Effector CD8-positive, alpha-beta T cell (primary cell): Measurements from ENCODE around the gene GPN1.
"Not testable (repeated sequence)": the region's sequence is repeated elsewhere in the genome, so short reads cannot be mapped to it uniquely, and the experiment has no call there.

Experiments
- DNase-seq: peaks from one replicate; lab custom pipeline; 2025; lab: John Stamatoyannopoulos, UW

Gene GPN1

GRCh38 chr2:27672723-27673486, 44.1 kb downstream of the GPN1 start:
- no peak for DNase-seq

GRCh38 chr2:27680571-27680970, 51.7 kb downstream of the GPN1 start:
- DNase-seq = no peak

GRCh38 chr2:27681841-27682240, 53.0 kb downstream of the GPN1 start:
- DNase-seq = no peak

- not testable (repeated sequence) for DNase-seq
Measured at GRCh38 chr2:27682334-27682771, 53.5 kb downstream of the GPN1 start.

GRCh38 chr2:27683390-27684071, 54.7 kb downstream of the GPN1 start:
- peak; percentile 77 for DNase-seq

GRCh38 chr2:27685006-27685405, 56.2 kb downstream of the GPN1 start:
- not testable (repeated sequence) for DNase-seq

- no peak for DNase-seq
Measured at GRCh38 chr2:27685577-27685976, 56.7 kb downstream of the GPN1 start.

- DNase-seq = no peak
Measured at GRCh38 chr2:27687232-27687631, 58.4 kb downstream of the GPN1 start.

GRCh38 chr2:27689424-27689823, 60.6 kb downstream of the GPN1 start:
- DNase-seq = no peak

GRCh38 chr2:27690052-27690451, 61.2 kb downstream of the GPN1 start:
- DNase-seq = no peak

- no peak for DNase-seq
Measured at GRCh38 chr2:27697660-27698059, 68.8 kb downstream of the GPN1 start.
